K562 (cell line): Measurements from ENCODE around the gene IBA57. TPM values are rescaled to one million over a fixed set of nuclear protein-coding genes. Genes with fewer than 3 reads are reported as not detected.

Experiments used
- CCNT2 ChIP-seq: IDR thresholded peaks from 2 replicates; pipeline ENCODE4 v1.6.1; 2011; ENCODE audit warnings: borderline replicate concordance, low read depth, mild to moderate bottlenecking, moderate library complexity, mixed read lengths, low read length; ENCODE audit not compliant: insufficient read length; ENCODE audit errors: extremely low read depth
- CTBP1 ChIP-seq: fragments of 450-650 bp; IDR thresholded peaks from 2 replicates; pipeline ENCODE4 v1.6.1; 2016; ENCODE audit warnings: borderline replicate concordance
- CTCFL ChIP-seq: IDR thresholded peaks from 2 replicates; pipeline ENCODE4 v1.6.1; 2011; ENCODE audit warnings: borderline replicate concordance, low read depth, mild to moderate bottlenecking, moderate library complexity, low read length; ENCODE audit not compliant: insufficient read depth, poor library complexity, severe bottlenecking
- GMEB1 ChIP-seq: fragments of 250-450 bp; sonication (Bioruptor Pico); IDR thresholded peaks from 2 replicates; pipeline ENCODE4 v1.4.0; 2020; ENCODE audit warnings: mild to moderate bottlenecking
- KAT7 ChIP-seq: sonication (generic); formaldehyde crosslinking; IDR thresholded peaks from 2 replicates; pipeline ENCODE4 v1.8.0; 2022; ENCODE audit warnings: missing genetic modification reagents, mild to moderate bottlenecking, borderline replicate concordance
- LCOR ChIP-seq: sonication (generic); formaldehyde crosslinking; IDR thresholded peaks from 2 replicates; pipeline ENCODE4 v1.8.0; 2022; ENCODE audit warnings: mild to moderate bottlenecking, missing genetic modification reagents
- MAFF ChIP-seq: IDR thresholded peaks from 2 replicates; pipeline ENCODE4 v1.6.1; 2012; ENCODE audit warnings: low read length, improper control_type of control experiment
- MAFK ChIP-seq: IDR thresholded peaks from 2 replicates; pipeline ENCODE4 v1.6.1; 2011; ENCODE audit warnings: low read length, improper control_type of control experiment
- NEUROD1 ChIP-seq: fragments of 150-350 bp; IDR thresholded peaks from 2 replicates; pipeline ENCODE4 v1.6.1; 2014; ENCODE audit warnings: borderline replicate concordance, low read length, low read depth; ENCODE audit not compliant: partially characterized antibody
- NR2C1 ChIP-seq, 2 experiments: fragments of 450-650 bp; IDR thresholded peaks; 2 replicates each; pipeline ENCODE4 v1.6.1; 2017; ENCODE audit warnings: mild to moderate bottlenecking in 2 of 2, antibody characterized with exemption in 1 of 2, inconsistent platforms in 1 of 2, missing compliant biosample characterization in 1 of 2, missing genetic modification characterization in 1 of 2
- POU5F1 ChIP-seq: fragments of 150-350 bp; IDR thresholded peaks from 2 replicates; pipeline ENCODE4 v1.6.1; 2014; ENCODE audit warnings: borderline replicate concordance, low read length, low read depth, mild to moderate bottlenecking; ENCODE audit not compliant: partially characterized antibody
- TEAD4 ChIP-seq, 2 experiments: sonication (generic) in 1 of 2; formaldehyde crosslinking in 1 of 2; IDR thresholded peaks; 2 replicates each; pipeline versions ENCODE4 v1.6.1 to v1.8.0; 2012 to 2022; ENCODE audit warnings: borderline replicate concordance in 1 of 2, inconsistent platforms in 1 of 2, low read length in 1 of 2, mild to moderate bottlenecking in 1 of 2, missing genetic modification reagents in 1 of 2
- TFAM ChIP-seq: fragments of 250-450 bp; sonication (Bioruptor Pico); conservative IDR thresholded peaks from 2 replicates; pipeline ENCODE4 v1.5.0; 2021; ENCODE audit warnings: mild to moderate bottlenecking, moderate library complexity
- USF1 ChIP-seq: sonication (generic); formaldehyde crosslinking; IDR thresholded peaks from 2 replicates; pipeline ENCODE4 v1.9.0; 2022; ENCODE audit warnings: mild to moderate bottlenecking, missing genetic modification reagents
- VEZF1 ChIP-seq: fragments of 200-800 bp; sonication (Bioruptor generic); IDR thresholded peaks from 2 replicates; pipeline ENCODE4 v1.6.1; 2017; ENCODE audit warnings: missing genetic modification characterization, missing compliant biosample characterization
- ZC3H11A ChIP-seq: IDR thresholded peaks from 2 replicates; pipeline ENCODE4 v1.6.1; 2012; ENCODE audit warnings: low read depth, low read length, improper control_type of control experiment
- ZNF280A ChIP-seq: fragments of 450-650 bp; IDR thresholded peaks from 2 replicates; pipeline ENCODE4 v1.6.1; 2018; ENCODE audit warnings: mild to moderate bottlenecking, low read depth; ENCODE audit not compliant: partially characterized antibody
- ZNF316 ChIP-seq: fragments of 450-650 bp; IDR thresholded peaks from 2 replicates; pipeline ENCODE4 v1.6.1; 2016
- polyA plus RNA-seq, 8 experiments: library from polyadenylated mRNA; depleted of rRNA in 4 of 8; stranded (reverse) in 5 of 8; unstranded in 3 of 8; fragments of >200 nt; fragmentation: Nextera tagmentation in 2 of 8; fragmentation: Illumina TruSeq in 1 of 8; extraction: Ambion mirVana in 2 of 8; extraction: Trizol in 1 of 8; gene quantifications; 2 replicates each; pipeline versions ENCODE4 v1.2.1 to v1.2.3, GENCODE V29; 2011 to 2014; ENCODE audit warnings: inconsistent platforms in 1 of 8, missing spikeins in 1 of 8
- total RNA-seq, 7 experiments: library from RNA; depleted of rRNA in 6 of 7; stranded (reverse); fragments of >200 nt in 6 of 7; fragmentation: Illumina TruSeq in 2 of 7; extraction: Trizol in 2 of 7; gene quantifications; 2 replicates each; pipeline versions ENCODE4 v1.2.1 to v1.2.3, GENCODE V29; 2011 to 2021; ENCODE audit warnings: low replicate concordance in 1 of 7

IBA57 gene
- total and polyA plus RNA-seq, 9 of the 15 experiments (the other 6 are each of a cell fraction or from before 2014, with no cell fraction given): 0.77 to 15.5 (median 2.7) TPM

- peak; percentile 92 for TF ChIP-seq VEZF1 (CRISPR knock-in tag)
- no peak for TF ChIP-seq TEAD4 (IDR thresholded peaks at IDR 0.05; ENCODE audit: low read length)
- TF ChIP-seq TEAD4 (CRISPR knock-in tag; IDR thresholded peaks at IDR 0.05; ENCODE audit: borderline replicate concordance): no peak
- no peak for TF ChIP-seq MAFK
- no peak for TF ChIP-seq TFAM
- peak; percentile 96 for TF ChIP-seq CTCFL
- TF ChIP-seq CTBP1: peak; percentile 83
- TF ChIP-seq USF1: peak; percentile 32; the same call in 1 of the 2 replicates
- TF ChIP-seq GMEB1: peak; percentile 69
- TF ChIP-seq KAT7: no peak
- TF ChIP-seq MAFF: no peak
- no peak for TF ChIP-seq POU5F1
- no peak for TF ChIP-seq ZNF316
- TF ChIP-seq NR2C1 (IDR thresholded peaks at IDR 0.05): no peak
- TF ChIP-seq NR2C1 (tag; IDR thresholded peaks at IDR 0.05): no peak
- TF ChIP-seq NEUROD1: peak; percentile 15
- no peak for TF ChIP-seq ZC3H11A
- peak; percentile 79; the same call in 1 of the 2 replicates for TF ChIP-seq LCOR (CRISPR knock-in tag)
- TF ChIP-seq CCNT2: peak; percentile 37
- TF ChIP-seq ZNF280A: peak; percentile 13
Measured at GRCh38 chr1:228212966-228213844, 47.6 kb downstream of the IBA57 start (continued).
